Neuronal stem cell (in vitro differentiated cells): ENCODE measurements around the gene CDH11.

ENCODE experiments used
- DNase-seq: peaks from one replicate; pipeline ENCODE4 v3.0.0-alpha.2; 2013; ENCODE audit warnings: low spot score
- H2AFZ ChIP-seq: one replicate; pipeline ENCODE4 v1.6.1; 2013; ENCODE audit warnings: mild to moderate bottlenecking, low read length, inconsistent platforms
- H2AK5ac ChIP-seq: 2 replicates; pipeline ENCODE4 v1.6.1; 2013; ENCODE audit warnings: low read depth, mild to moderate bottlenecking, inconsistent platforms, low read length, moderate library complexity, mixed read lengths
- H2BK120ac ChIP-seq: 2 replicates; pipeline ENCODE4 v1.6.1; 2013; ENCODE audit warnings: low read depth, mild to moderate bottlenecking, inconsistent platforms, low read length, moderate library complexity, mixed read lengths
- H2BK12ac ChIP-seq: one replicate; pipeline ENCODE4 v1.6.1; 2013; ENCODE audit warnings: low read length, inconsistent platforms
- H2BK15ac ChIP-seq: 2 replicates; pipeline ENCODE4 v1.6.1; 2013; ENCODE audit warnings: mild to moderate bottlenecking, low read length, inconsistent platforms, mixed read lengths
- H2BK5ac ChIP-seq: one replicate; pipeline ENCODE4 v1.6.1; 2013; ENCODE audit warnings: inconsistent platforms, mild to moderate bottlenecking, low read length, moderate library complexity
- H3K14ac ChIP-seq: one replicate; pipeline ENCODE4 v1.6.1; 2013; ENCODE audit warnings: low read length, inconsistent platforms
- H3K18ac ChIP-seq: 2 replicates; pipeline ENCODE4 v1.6.1; 2013; ENCODE audit warnings: low read length, inconsistent platforms
- H3K23ac ChIP-seq: 2 replicates; pipeline ENCODE4 v1.6.1; 2013; ENCODE audit warnings: low read depth, mild to moderate bottlenecking, mixed read lengths, low read length, inconsistent platforms; ENCODE audit not compliant: poor library complexity
- H3K27ac ChIP-seq: replicated peaks from 3 replicates; pipeline ENCODE4 v1.5.1; 2013; ENCODE audit warnings: low read length, inconsistent platforms
- H3K27me3 ChIP-seq, 3 experiments: 2 replicates each; pipeline ENCODE4 v1.6.1; 2013; ENCODE audit warnings: low read length in 3 of 3, mild to moderate bottlenecking in 2 of 3, inconsistent platforms in 1 of 3, low read depth in 1 of 3, mixed read lengths in 1 of 3, moderate library complexity in 1 of 3; ENCODE audit not compliant: control insufficient read depth in 3 of 3, insufficient read depth in 3 of 3
- H3K36me3 ChIP-seq, 2 donors: replicated peaks in 1 of 2; 2 replicates each; pipeline ENCODE4 v1.6.1; 2013; ENCODE audit warnings: low read length in 2 of 2; ENCODE audit not compliant: control insufficient read depth in 2 of 2, insufficient read depth in 2 of 2
- H3K4ac ChIP-seq: 2 replicates; pipeline ENCODE4 v1.6.1; 2013; ENCODE audit warnings: inconsistent platforms, mild to moderate bottlenecking, low read length, moderate library complexity
- H3K4me1 ChIP-seq, 2 donors: 1 replicate in 1 of 2; 2 replicates in 1 of 2; pipeline ENCODE4 v1.6.1; 2013; ENCODE audit warnings: low read length in 2 of 2, low read depth in 1 of 2; ENCODE audit not compliant: control insufficient read depth in 2 of 2, insufficient read depth in 1 of 2
- H3K4me2 ChIP-seq: one replicate; pipeline ENCODE4 v1.6.1; 2013; ENCODE audit warnings: mild to moderate bottlenecking, low read length, inconsistent platforms; ENCODE audit not compliant: insufficient read depth, poor library complexity, severe bottlenecking
- H3K4me3 ChIP-seq, 2 donors: 2 replicates each; pipeline ENCODE4 v1.5.1; 2013; ENCODE audit warnings: low read length in 2 of 2, mild to moderate bottlenecking in 2 of 2, inconsistent platforms in 1 of 2, moderate library complexity in 1 of 2
- H3K79me1 ChIP-seq: one replicate; pipeline ENCODE4 v1.6.1; 2013; ENCODE audit warnings: low read depth, mild to moderate bottlenecking, inconsistent platforms, low read length, moderate library complexity
- H3K9ac ChIP-seq: one replicate; pipeline ENCODE4 v1.6.1; 2013; ENCODE audit warnings: mild to moderate bottlenecking, low read depth, low read length, inconsistent platforms; ENCODE audit not compliant: poor library complexity
- H3K9me3 ChIP-seq, 2 donors: replicated peaks in 1 of 2; 2 replicates each; pipeline versions ENCODE3 to v1.6.1; 2013; ENCODE audit warnings: low read length in 2 of 2, mild to moderate bottlenecking in 2 of 2, inconsistent platforms in 1 of 2, low read depth in 1 of 2, mixed read lengths in 1 of 2, moderate library complexity in 1 of 2; ENCODE audit not compliant: control insufficient read depth in 2 of 2, insufficient read depth in 1 of 2
- H4K8ac ChIP-seq: one replicate; pipeline ENCODE4 v1.6.1; 2013; ENCODE audit warnings: low read depth, mild to moderate bottlenecking, inconsistent platforms, low read length, moderate library complexity
- H4K91ac ChIP-seq: one replicate; pipeline ENCODE4 v1.6.1; 2013; ENCODE audit warnings: low read length, low read depth, mild to moderate bottlenecking, inconsistent platforms; ENCODE audit not compliant: poor library complexity
- WGBS, 2 donors: extraction: QIAGEN DNeasy Blood & Tissue Kit; methylation state at CpG; one replicate each; pipeline ENCODE4 v1.1.7; 2013; ENCODE audit warnings: missing lambda C conversion rate in 2 of 2, mixed read lengths in 1 of 2; ENCODE audit not compliant: insufficient read length in 2 of 2, insufficient replicate concordance in 1 of 2; ENCODE audit errors: extremely low coverage in 2 of 2; 5-methylcytosine and 5-hydroxymethylcytosine counted together

Gene CDH11

DNA sequence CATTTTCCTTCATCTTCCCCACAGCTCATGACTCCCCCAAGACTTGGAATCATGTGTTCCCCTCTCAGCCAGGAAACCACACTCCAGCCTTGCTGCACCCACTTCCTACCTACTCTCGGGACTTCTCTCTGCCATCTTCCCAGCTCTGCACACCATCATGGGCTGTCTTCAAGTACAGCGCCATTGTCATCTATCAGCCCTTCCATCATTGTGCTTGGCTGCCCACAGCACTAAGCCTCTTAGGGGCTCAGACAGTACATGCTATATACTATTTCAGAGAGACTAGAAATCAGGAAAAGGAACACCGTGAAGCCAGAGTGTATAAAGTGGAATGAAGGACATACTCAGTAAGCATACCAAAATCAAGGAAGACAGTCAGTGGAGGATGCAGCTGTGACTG, 64.7 kb downstream of the CDH11 start:
- Histone ChIP-seq H3K4me2 (no peak overlapping the region), H4K8ac (no peak overlapping the region), H3K36me3 (peaks cover 0 to 16% of the 10 kb centered on the region in 2 donors), H3K27ac (peak overlapping the region; percentile 41), H2AK5ac (no peak overlapping the region), H2BK15ac (no peak overlapping the region), H3K4ac (no peak overlapping the region), H4K91ac (no peak overlapping the region), H3K4me3 (no peak overlapping the region), H3K9me3 (no peaks in the 10 kb centered on the region), H2BK120ac (no peak overlapping the region), H3K14ac (no peak overlapping the region), H3K9ac (no peak overlapping the region), H2AFZ (no peak overlapping the region), H2BK12ac (no peak overlapping the region), H3K4me1 (peaks cover 0 to 37% of the 10 kb centered on the region in 2 donors), H3K23ac (no peak overlapping the region), H2BK5ac (no peak overlapping the region), H3K18ac (no peak overlapping the region), H3K79me1 (peaks cover 6% of the 10 kb centered on the region), H3K27me3 (peaks cover 0 to 3% (median 0%) of the 10 kb centered on the region in 3 experiments)
- no peak for DNase-seq
- WGBS, 2 donors: no CpG with 5 or more reads among the region's 3 CpGs

DNA sequence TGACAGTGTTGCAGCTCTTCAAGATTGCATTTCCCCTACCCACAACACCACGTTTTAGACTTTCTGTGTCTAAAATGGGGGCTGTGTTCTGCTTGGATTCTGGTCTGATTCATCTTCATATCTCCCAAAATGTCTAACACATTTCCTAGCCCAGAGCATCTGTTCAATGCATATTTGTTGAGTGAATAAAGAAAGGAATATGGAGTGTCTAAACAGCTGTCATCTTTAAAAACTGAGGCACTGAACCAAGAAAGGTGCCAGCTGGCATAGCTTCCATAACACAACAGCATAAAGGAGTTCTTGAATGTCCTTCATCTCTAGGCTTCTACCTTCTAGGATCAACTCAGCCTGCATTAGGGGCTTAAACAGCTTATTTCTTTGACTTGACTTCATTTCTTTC, 67.4 kb downstream of the CDH11 start:
- H2BK12ac ChIP-seq: no peak overlapping the region
- no peak for DNase-seq
- H3K27me3 ChIP-seq: no peaks in the 10 kb centered on the region
- H3K9me3 ChIP-seq: no peaks in the 10 kb centered on the region
- H2AFZ ChIP-seq: no peak overlapping the region
- no peak overlapping the region for H3K23ac ChIP-seq
- no peak overlapping the region for H3K4ac ChIP-seq
- no peak overlapping the region for H3K18ac ChIP-seq
- H3K4me1 ChIP-seq: peaks cover 0 to 27% of the 10 kb centered on the region in 2 donors
- peaks cover 0 to 27% of the 10 kb centered on the region in 2 donors for H3K36me3 ChIP-seq
- H3K4me3 ChIP-seq: no peak overlapping the region
- no CpG with 5 or more reads among the region's 1 CpG for WGBS, 2 donors
- H2AK5ac ChIP-seq: no peak overlapping the region
- H2BK120ac ChIP-seq: no peak overlapping the region
- H3K9ac ChIP-seq: no peak overlapping the region
- H3K27ac ChIP-seq: no peak overlapping the region
- H4K8ac ChIP-seq: no peak overlapping the region
- no peak overlapping the region for H2BK15ac ChIP-seq
- H3K79me1 ChIP-seq: peaks cover 8% of the 10 kb centered on the region
- no peak overlapping the region for H3K14ac ChIP-seq
- no peak overlapping the region for H2BK5ac ChIP-seq
- no peak overlapping the region for H4K91ac ChIP-seq
- no peak overlapping the region for H3K4me2 ChIP-seq

DNA sequence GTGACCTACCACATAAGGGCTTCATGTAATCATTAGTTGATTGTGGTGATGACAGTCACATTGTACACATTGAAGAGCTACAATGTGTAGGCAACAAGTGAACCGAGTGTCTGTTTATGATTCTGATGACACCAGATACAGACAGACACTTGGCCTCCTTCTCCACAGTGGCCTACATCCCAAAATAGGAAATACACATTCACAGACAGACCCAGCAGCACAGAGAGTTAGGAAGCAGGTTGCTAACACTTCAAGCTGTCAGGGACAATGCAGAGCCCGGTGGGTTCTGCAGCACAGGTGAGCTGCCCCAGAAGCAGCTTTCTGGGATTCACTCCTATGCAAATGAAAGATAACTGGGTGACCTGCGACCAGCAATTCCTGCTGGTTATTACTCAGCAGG, 72.2 kb downstream of the CDH11 start:
- Histone ChIP-seq H3K27me3 (no peaks in the 10 kb centered on the region), H3K4me1 (peaks cover 0 to 4% of the 10 kb centered on the region in 2 donors), H4K8ac (no peak overlapping the region), H3K4ac (no peak overlapping the region), H4K91ac (no peak overlapping the region), H3K9me3 (no peaks in the 10 kb centered on the region), H2AFZ (no peak overlapping the region), H3K23ac (no peak overlapping the region), H3K27ac (no peak overlapping the region), H2BK15ac (no peak overlapping the region), H2BK12ac (no peak overlapping the region), H3K4me3 (no peak overlapping the region), H3K4me2 (no peak overlapping the region), H2BK5ac (no peak overlapping the region), H2BK120ac (no peak overlapping the region), H3K14ac (no peak overlapping the region), H3K9ac (no peak overlapping the region), H3K36me3 (peaks cover 0 to 34% of the 10 kb centered on the region in 2 donors), H3K79me1 (peaks cover 7% of the 10 kb centered on the region), H3K18ac (no peak overlapping the region), H2AK5ac (no peak overlapping the region)
- no peak for DNase-seq
- WGBS, 2 donors: no CpG with 5 or more reads among the region's 3 CpGs

DNA sequence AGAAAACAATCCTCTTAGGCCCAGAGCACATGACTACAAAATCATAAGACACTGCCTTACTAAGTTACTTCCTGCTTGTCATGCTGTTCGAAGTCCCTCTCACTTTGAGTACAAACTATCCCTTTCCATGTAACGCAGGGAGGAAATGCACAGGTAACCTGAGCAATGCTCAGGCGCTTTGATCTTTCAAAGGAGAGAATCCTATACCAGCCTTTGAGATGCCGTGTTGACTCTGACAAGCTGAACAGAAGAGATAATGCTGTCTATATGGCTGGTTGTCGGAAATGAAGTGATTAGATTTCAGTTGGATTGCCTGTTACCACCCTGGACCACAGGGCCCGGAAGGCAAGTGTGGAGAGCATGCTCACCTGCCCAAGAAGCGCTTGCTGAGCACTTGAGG, 75.9 kb downstream of the CDH11 start:
- no peak overlapping the region for H3K4me2 ChIP-seq
- no peak overlapping the region for H3K9ac ChIP-seq
- H3K27me3 ChIP-seq: no peaks in the 10 kb centered on the region
- no peak overlapping the region for H3K18ac ChIP-seq
- no peak overlapping the region for H2BK120ac ChIP-seq
- no peak overlapping the region for H2BK5ac ChIP-seq
- H3K4ac ChIP-seq: no peak overlapping the region
- no peak overlapping the region for H3K27ac ChIP-seq
- no peak overlapping the region for H2BK15ac ChIP-seq
- no peak overlapping the region for H4K91ac ChIP-seq
- WGBS, 2 donors: no CpG with 5 or more reads among the region's 7 CpGs
- H3K14ac ChIP-seq: no peak overlapping the region
- H3K36me3 ChIP-seq: peaks cover 0 to 43% of the 10 kb centered on the region in 2 donors
- peaks cover 0 to 6% of the 10 kb centered on the region in 2 donors for H3K4me1 ChIP-seq
- no peak for DNase-seq
- H3K79me1 ChIP-seq: peaks cover 10% of the 10 kb centered on the region
- H2BK12ac ChIP-seq: no peak overlapping the region
- H4K8ac ChIP-seq: no peak overlapping the region
- H3K23ac ChIP-seq: no peak overlapping the region
- H2AFZ ChIP-seq: no peak overlapping the region
- H3K4me3 ChIP-seq: no peak overlapping the region
- no peak overlapping the region for H2AK5ac ChIP-seq
- H3K9me3 ChIP-seq: peaks cover 0 to 5% of the 10 kb centered on the region in 2 donors
